ENCODE measurements around the gene SS18L1. TPM values are rescaled to one million over a fixed set of nuclear protein-coding genes. Genes with fewer than 3 reads are reported as not detected.

Gene SS18L1
- total RNA-seq, 2 experiments from 2014 or later: 15.9 to 17.9 TPM

Other genes starting within 250 kb of the SS18L1 start
- gene TAF4, start 77.9 kb upstream of the SS18L1 start, total RNA-seq: 10 to 100 TPM; 24.0 to 24.1 TPM
- 10 to 100 TPM; 42.4 to 42.8 TPM for gene LSM14B, start 21.3 kb upstream of the SS18L1 start, total RNA-seq
- gene PSMA7, start 375 bp upstream of the SS18L1 start, total RNA-seq: 100 to 1,000 TPM; 333 to 352 TPM
- 10 to 100 TPM; 31.7 to 34.4 TPM for gene MTG2, start 39.3 kb downstream of the SS18L1 start, total RNA-seq
- gene HRH3, start 76.5 kb downstream of the SS18L1 start, total RNA-seq: not detected
- 10 to 100 TPM; 24.1 to 26.4 TPM for gene OSBPL2, start 94.8 kb downstream of the SS18L1 start, total RNA-seq
- gene ADRM1, start 159.2 kb downstream of the SS18L1 start, total RNA-seq: 100 to 1,000 TPM in 1 of 2 experiments, 10 to 100 TPM in 1; 97.7 to 103 TPM
- gene LAMA5, start 223.5 kb downstream of the SS18L1 start, total RNA-seq: under 1 TPM; 0.40 to 0.63 TPM
- gene RPS21, start 243.3 kb downstream of the SS18L1 start, total RNA-seq: 1,000 to 10,000 TPM; 1,875 to 1,999 TPM

All from activated CD8-positive, alpha-beta T cell treated with anti-CD3 and anti-CD28 coated beads, Interleukin-2, amount 10 ng/mL, durations not matched to agents 7 days and 5 days (primary cell).